Adrenal gland (tissue), 12 donors: ENCODE measurements around the gene DPM2. TPM values are rescaled to one million over a fixed set of nuclear protein-coding genes. Genes with fewer than 3 reads are reported as not detected.

Experiments
- DNase-seq, 7 donors: peaks; one replicate each; pipeline ENCODE4 v3.0.0-alpha.2; 2019 to 2020
- H3K27ac ChIP-seq, 5 donors: fragments of 200-600 bp; sonication (generic) in 4 of 5; 1 replicate in 3 of 5; 2 replicates in 2 of 5; pipeline versions ENCODE4 v1.5.1 to v1.8.0; 2016 to 2020; ENCODE audit warnings: mild to moderate bottlenecking in 1 of 5
- H3K27me3 ChIP-seq: fragments of 200-600 bp; 2 replicates; pipeline ENCODE4 v1.8.0; 2021
- H3K36me3 ChIP-seq, 2 donors: fragments of 200-600 bp; replicated peaks in 1 of 2; 1 replicate in 1 of 2; 2 replicates in 1 of 2; pipeline versions ENCODE4 v1.5.1 to v1.8.0; 2018 to 2022
- H3K4me1 ChIP-seq, 2 donors: fragments of 200-600 bp; replicated peaks in 1 of 2; 1 replicate in 1 of 2; 2 replicates in 1 of 2; pipeline versions ENCODE4 v1.5.1 to v1.8.0; 2018 to 2021
- H3K4me3 ChIP-seq, 4 donors: fragments of 200-600 bp; sonication (generic) in 3 of 4; one replicate each; pipeline ENCODE4 v1.5.1; 2016 to 2018
- H3K9me3 ChIP-seq, 3 donors: fragments of 200-600 bp; sonication (generic) in 1 of 3; replicated peaks in 1 of 3; 1 replicate in 2 of 3; 2 replicates in 1 of 3; pipeline versions ENCODE4 v1.5.1 to v1.8.0; 2016 to 2021
- CTCF ChIP-seq, 6 experiments: fragments of 450-650 bp in 4 of 6; fragments of 200-600 bp in 2 of 6; sonication (generic) in 1 of 6; IDR thresholded peaks; 1 replicate in 5 of 6; 2 replicates in 1 of 6; pipeline versions ENCODE4 v1.5.1 to v1.8.0; 2016 to 2021; ENCODE audit warnings: antibody characterized with exemption in 6 of 6, mild to moderate bottlenecking in 2 of 6, moderate library complexity in 1 of 6
- POLR2A ChIP-seq, 2 donors: fragments of 450-650 bp; IDR thresholded peaks; one replicate each; pipeline ENCODE4 v1.6.1; 2017; ENCODE audit warnings: antibody characterized with exemption in 2 of 2, mild to moderate bottlenecking in 2 of 2, moderate library complexity in 1 of 2
- WGBS, 4 donors: extraction: QIAGEN DNeasy Blood & Tissue Kit in 2 of 4; methylation state at CpG; one replicate each; pipeline versions ENCODE4 v1.1.5 to v1.1.7; 2013 to 2017; 5-methylcytosine and 5-hydroxymethylcytosine counted together
- intact Hi-C, 2 donors: fragments of 100-400 bp; cut with DNase I; formaldehyde crosslinking; loops; one replicate each; pipeline versions ENCODE4 v1.14.1 to v1.15.0; 2022 to 2023
- polyA plus RNA-seq, 3 donors: library from polyadenylated mRNA; stranded (reverse); fragments of 200-250 nt in 2 of 3; fragments of 350-450 nt in 1 of 3; fragmentation: Illumina TruSeq in 1 of 3; extraction: RNeasy Lipid Tissue Mini Kit (QIAGEN cat#74804) in 1 of 3; gene quantifications; one replicate each; pipeline ENCODE4 v1.2.3, GENCODE V29; 2013 to 2014
- total RNA-seq, 9 donors: library from RNA; depleted of rRNA in 4 of 9; stranded (reverse); fragments of >200 nt in 4 of 9; fragments of 120-200 nt in 1 of 9; fragmentation: NEBNext Ultra II Directional in 1 of 9; extraction: Animal tissue kit (Norgen Biotek cat#: 25700) in 1 of 9; gene quantifications; one replicate each; pipeline versions ENCODE4 v1.1.0 to v1.2.4, GENCODE V29; 2013 to 2023
- donor health status: healthy with polysubstance abuse.
- donor health status: Bipolar disorder and iron deficiency.
- donor health status: DM: yes; HTN: yes; CAD: no.
- donor health status: DM: no; HTN: no; CAD: no.
- donor health status: DM: no; HTN: no; CAD: no.
- donor health status: DM: yes; HTN: yes; CAD: no.

The DPM2 gene
- total and polyA plus RNA-seq, 12 donors: 18.4 to 46.8 (median 33.5) TPM

- intact Hi-C loops: no loop called here
- Histone ChIP-seq H3K9me3 (no peaks in the 10 kb centered on the region), H3K4me3 (no peak overlapping the region), H3K27ac (no peak overlapping the region), H3K27me3 (no peaks in the 10 kb centered on the region), H3K36me3 (no peaks in the 10 kb centered on the region), H3K4me1 (peaks cover 15 to 21% of the 10 kb centered on the region in 2 donors)
- no peak for DNase-seq
- no peak for TF ChIP-seq POLR2A (IDR thresholded peaks at IDR 0.05)
- TF ChIP-seq CTCF (IDR thresholded peaks at IDR 0.05): no peak
- WGBS, 4 donors: 89 to 96% (median 94%) methylated on average over 9 of the region's 9 CpGs
Measured at GRCh38 chr9:127983847-127984289, 46.2 kb upstream of the DPM2 start.

GRCh38 chr9:127982912-127983311 lies 45.3 kb upstream of the DPM2 start:
- peaks cover 24 to 31% of the 10 kb centered on the region in 2 donors for H3K4me1 ChIP-seq
- no peaks in the 10 kb centered on the region for H3K27me3 ChIP-seq
- H3K4me3 ChIP-seq: no peak overlapping the region
- no peak for TF ChIP-seq CTCF (IDR thresholded peaks at IDR 0.05)
- TF ChIP-seq POLR2A (IDR thresholded peaks at IDR 0.05): no peak
- peak overlapping the region in 2 of 5 donors; percentile 36 to 60 for H3K27ac ChIP-seq
- no peaks in the 10 kb centered on the region for H3K9me3 ChIP-seq
- no peak for DNase-seq
- no peaks in the 10 kb centered on the region for H3K36me3 ChIP-seq
- intact Hi-C loops: no loop called here
- WGBS, 4 donors: 68 to 86% (median 69%) methylated on average over 1 of the region's 1 CpG; no CpG with 5 or more reads in 1 of the 4 donors

- peak overlapping the region; percentile 33 to 91 (median 81) for H3K27ac ChIP-seq
- no peaks in the 10 kb centered on the region for H3K36me3 ChIP-seq
- no peaks in the 10 kb centered on the region for H3K27me3 ChIP-seq
- peak overlapping the region in 1 of 4 donors; percentile 99 for H3K4me3 ChIP-seq
- peaks cover 36 to 43% of the 10 kb centered on the region in 2 donors for H3K4me1 ChIP-seq
- TF ChIP-seq POLR2A (IDR thresholded peaks at IDR 0.05) (no peak), CTCF (IDR thresholded peaks at IDR 0.05) (no peak)
- intact Hi-C loops: no loop called here
- no peaks in the 10 kb centered on the region for H3K9me3 ChIP-seq
- 60 to 69% (median 63%) methylated on average over 11 of the region's 11 CpGs for WGBS, 4 donors
- DNase-seq: peak in 1 of 7 donors; percentile 60
Measured at GRCh38 chr9:127981559-127982121, 44.0 kb upstream of the DPM2 start.

GRCh38 chr9:127980706-127981558 lies 43.3 kb upstream of the DPM2 start, which contains the start of gene EEIG1:
Gene EEIG1, minus strand, starts transcription at chr9:127980989. Its CDS starts 852 bp downstream, at chr9:127980137.
- H3K9me3 ChIP-seq: no peaks in the 10 kb centered on the region
- WGBS, 4 donors: 0 to 1% (median 1%) methylated on average over 20 to 93 of the region's 93 CpGs
- TF ChIP-seq CTCF (IDR thresholded peaks at IDR 0.05) (no peak), POLR2A (IDR thresholded peaks at IDR 0.05) (peak; percentile 95 to 97)
- peak within 1 kb of the TSS; percentile 33 to 95 (median 91) for H3K27ac ChIP-seq
- peaks cover 43 to 50% of the 10 kb centered on the region in 2 donors for H3K4me1 ChIP-seq
- H3K27me3 ChIP-seq: no peaks in the 10 kb centered on the region
- intact Hi-C loops: no loop called here
- no peaks in the 10 kb centered on the region for H3K36me3 ChIP-seq
- peak; percentile 94 to 97 (median 95) for DNase-seq
- H3K4me3 ChIP-seq: peak within 1 kb of the TSS; percentile 71 to 99 (median 84)
